GM21825 (cell line): ENCODE measurements around the gene KCNK1.

Experiments
- ATAC-seq: cut with Tn5 transposase; IDR thresholded peaks from one replicate; pipeline ENCODE4 v1.9.1; 2021; ENCODE audit warnings: mild to moderate bottlenecking, moderate library complexity; ENCODE audit not compliant: unreplicated experiment

Gene KCNK1

GRCh38 chr1:233695901-233696300 lies 82.0 kb downstream of the KCNK1 start:
- ATAC-seq = no peak

- ATAC-seq = no peak
Measured at GRCh38 chr1:233700338-233700737, 86.4 kb downstream of the KCNK1 start.

GRCh38 chr1:233704170-233704897 lies 90.4 kb downstream of the KCNK1 start:
- no peak for ATAC-seq

GRCh38 chr1:233704898-233705723 lies 91.2 kb downstream of the KCNK1 start:
- ATAC-seq = no peak

- ATAC-seq = no peak
Measured at GRCh38 chr1:233707153-233707879, 93.4 kb downstream of the KCNK1 start.

- ATAC-seq = no peak
Measured at GRCh38 chr1:233707880-233708815, 94.2 kb downstream of the KCNK1 start.

- ATAC-seq = no peak
Measured at GRCh38 chr1:233710031-233710430, 96.1 kb downstream of the KCNK1 start.

GRCh38 chr1:233710507-233710906 lies 96.6 kb downstream of the KCNK1 start:
- no peak for ATAC-seq

GRCh38 chr1:233714631-233715217 lies 100.8 kb downstream of the KCNK1 start:
- no peak for ATAC-seq

- no peak for ATAC-seq
Measured at GRCh38 chr1:233718057-233718456, 104.2 kb downstream of the KCNK1 start.

GRCh38 chr1:233719655-233720341 lies 105.9 kb downstream of the KCNK1 start:
- ATAC-seq = no peak

GRCh38 chr1:233721004-233721595 lies 107.2 kb downstream of the KCNK1 start:
- ATAC-seq = no peak
